HG02943 (cell line): ENCODE results near the gene SLC29A4.
"Not testable (repeated sequence)": the region's sequence is repeated elsewhere in the genome, so short reads cannot be mapped to it uniquely, and the experiment has no call there.

Source experiments
- ATAC-seq: cut with Tn5 transposase; IDR thresholded peaks from one replicate; pipeline ENCODE4 v1.9.1; 2021; ENCODE audit warnings: mild to moderate bottlenecking, low read depth, moderate library complexity; ENCODE audit not compliant: unreplicated experiment

Gene SLC29A4

DNA sequence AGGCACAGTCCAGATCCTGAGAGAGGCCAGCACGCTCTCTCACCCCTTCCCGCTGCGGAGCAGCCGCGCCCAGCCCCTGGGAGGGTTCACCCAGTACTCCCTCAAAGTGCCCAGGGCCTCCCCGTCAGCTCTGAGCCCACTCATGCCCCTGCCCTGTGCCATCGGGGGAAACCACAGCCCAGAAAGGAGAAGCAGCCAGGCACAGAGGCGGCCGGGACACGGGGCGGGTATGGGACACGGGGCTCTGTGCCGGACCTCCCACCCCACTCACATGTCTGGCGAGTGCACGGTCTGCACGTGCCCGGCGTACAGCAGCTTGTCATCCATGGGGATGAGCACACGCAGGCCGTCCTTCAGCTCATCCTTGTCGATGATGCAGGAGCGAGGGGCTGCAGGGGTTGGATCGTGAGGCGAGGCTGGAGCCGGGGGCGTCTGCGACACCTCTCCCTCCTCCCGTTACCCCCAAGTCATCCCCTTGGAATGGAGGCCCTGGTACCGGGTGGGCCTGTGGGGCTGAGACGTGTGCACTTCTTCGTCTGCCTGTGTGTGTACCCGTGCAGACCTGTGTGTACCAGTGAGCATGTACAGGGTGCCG lies 38.2 kb downstream of the SLC29A4 start:
- ATAC-seq = no peak

DNA sequence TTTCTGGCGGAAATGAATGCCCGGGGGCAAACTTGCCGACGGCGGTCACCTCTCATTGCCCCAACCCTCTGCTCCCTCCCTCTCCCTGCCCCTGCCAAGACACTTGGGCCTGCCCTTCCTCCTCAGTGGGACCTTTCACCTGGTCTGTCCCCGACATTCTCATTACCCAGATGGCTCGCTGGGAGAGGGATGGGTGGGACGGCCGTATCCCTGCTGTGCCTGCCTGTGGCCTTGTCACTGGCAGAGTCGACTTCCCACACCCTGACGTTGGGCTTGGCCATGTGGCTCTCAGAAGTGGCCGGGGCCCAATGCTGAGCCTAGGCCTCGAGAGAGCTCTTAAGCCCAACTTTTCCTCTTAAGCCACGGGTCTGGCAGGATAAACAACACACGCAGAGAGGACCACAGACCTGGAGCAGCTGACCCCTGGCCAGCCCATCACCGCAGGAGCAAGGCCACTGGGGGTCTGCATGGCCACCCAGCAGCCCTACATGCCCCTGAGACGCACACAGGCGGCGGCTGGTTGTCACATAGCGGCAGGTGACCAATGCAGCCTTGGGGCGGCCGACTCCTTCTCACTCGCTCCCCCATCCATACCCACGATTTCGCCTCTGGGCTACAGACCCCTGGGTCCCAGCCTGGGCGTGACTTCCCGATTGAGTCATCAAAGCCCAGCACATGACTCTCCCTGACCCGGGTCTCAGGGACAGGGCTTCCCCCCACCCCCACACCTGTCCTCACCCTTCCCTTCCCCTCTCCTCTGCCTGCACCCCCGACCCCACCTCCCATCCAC lies 40.1 kb downstream of the SLC29A4 start:
- no peak for ATAC-seq

DNA sequence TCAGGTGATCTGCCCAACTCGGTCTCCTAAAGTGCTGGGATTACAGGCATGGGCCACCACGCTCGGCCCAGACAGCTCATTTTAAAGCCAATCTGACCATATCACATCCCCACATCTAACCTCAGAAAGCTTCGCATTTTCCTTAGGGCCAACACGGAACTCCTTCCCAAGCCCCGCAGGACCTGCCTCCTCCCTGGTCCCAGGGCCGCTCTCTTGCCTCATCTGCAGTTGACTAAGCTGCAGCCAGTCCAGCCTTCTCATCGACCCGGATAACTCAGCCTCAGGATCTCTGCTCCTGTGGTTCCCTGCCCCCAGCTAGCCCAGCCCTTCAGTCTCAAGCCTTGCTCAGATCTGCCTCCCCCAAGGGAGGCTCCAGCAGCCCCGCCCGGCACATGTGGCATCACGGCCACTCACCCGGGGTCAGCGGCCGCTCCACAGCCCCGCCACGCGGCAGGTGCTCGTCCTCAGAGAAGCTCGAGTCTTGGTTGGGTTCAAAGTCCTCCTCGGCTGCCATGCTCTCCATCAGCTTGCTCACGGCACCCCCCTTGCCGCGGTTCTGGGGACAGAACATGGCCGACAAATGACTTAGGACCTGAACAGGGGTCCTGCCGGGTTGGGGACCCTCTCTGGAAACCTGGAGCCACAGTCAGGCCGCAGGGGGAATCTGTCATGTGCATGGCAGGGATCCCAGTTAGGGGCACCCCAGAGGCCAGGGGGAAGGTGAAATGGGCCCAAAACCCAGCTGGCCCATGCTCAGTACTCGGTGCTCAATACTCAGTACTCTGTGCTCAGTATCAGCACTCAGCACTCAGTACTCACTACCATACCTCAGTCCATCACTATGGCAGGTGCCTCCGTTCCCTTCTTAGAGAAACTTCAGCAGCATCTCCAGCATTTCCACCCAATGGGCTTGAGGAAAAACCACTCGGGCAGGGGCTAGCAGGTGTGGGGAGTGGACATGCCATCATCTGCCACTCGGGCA lies 41.3 kb downstream of the SLC29A4 start:
- ATAC-seq = not testable (repeated sequence)

DNA sequence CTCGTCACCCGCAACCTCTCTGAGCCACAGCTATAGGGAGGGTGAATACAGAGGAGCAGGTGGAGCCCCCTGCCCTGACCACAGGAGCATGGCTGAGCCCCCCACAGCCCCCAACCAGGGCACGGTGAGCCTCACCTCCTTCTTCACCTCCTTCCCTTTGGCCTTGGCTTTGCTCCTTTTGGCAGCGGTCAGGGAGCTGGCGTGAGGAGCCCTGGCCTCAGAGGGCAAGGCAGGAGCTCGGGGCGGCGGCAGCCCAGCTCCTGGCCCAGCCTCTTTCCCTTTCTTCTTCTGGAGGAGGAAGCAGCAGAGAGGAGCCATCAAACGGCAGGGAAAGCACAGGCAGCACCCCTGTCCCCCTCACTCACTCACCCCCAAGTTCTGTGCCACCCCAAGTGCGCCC lies 42.2 kb downstream of the SLC29A4 start:
- ATAC-seq = no peak

DNA sequence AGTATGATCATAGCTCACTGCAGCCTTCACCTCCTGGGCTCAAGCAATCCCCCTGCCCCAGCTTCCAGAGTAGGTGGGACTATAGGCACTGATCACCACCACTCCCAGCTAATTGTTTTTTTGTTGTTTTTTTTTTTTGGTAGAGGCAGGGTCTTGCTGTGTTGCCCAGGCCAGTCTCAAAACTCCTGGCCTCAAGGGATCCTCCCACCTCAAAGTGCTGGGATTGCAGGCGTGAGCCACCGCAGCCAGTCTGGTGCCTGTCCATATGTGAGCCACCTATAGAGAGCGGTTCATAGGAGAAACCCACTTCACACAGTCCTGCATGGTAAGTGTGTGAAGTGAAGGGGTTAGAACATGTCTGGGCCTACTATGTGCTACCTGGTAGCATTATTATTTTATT lies 47.5 kb downstream of the SLC29A4 start:
- ATAC-seq = no peak

DNA sequence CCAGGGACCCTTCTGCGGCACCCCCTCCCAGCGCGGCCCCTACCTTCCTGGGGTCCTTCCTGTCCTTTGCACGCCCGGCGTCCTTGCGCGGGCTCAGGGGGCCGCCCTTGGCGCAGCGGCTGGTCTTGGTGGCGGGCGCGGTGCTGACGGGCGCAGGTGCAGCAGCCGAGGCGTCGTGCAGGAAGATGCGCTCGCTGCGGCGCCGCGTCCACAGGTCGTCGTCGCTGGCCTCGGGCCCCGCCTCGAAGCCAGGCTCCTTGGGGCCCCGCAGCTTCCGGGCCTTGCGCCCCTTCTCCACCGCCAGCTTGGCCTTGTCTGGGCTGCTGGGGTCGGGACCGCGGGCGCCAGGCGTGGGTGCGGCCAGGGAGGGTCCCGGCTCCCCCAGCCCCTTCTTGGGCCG lies 49.8 kb downstream of the SLC29A4 start:
- ATAC-seq = no peak

DNA sequence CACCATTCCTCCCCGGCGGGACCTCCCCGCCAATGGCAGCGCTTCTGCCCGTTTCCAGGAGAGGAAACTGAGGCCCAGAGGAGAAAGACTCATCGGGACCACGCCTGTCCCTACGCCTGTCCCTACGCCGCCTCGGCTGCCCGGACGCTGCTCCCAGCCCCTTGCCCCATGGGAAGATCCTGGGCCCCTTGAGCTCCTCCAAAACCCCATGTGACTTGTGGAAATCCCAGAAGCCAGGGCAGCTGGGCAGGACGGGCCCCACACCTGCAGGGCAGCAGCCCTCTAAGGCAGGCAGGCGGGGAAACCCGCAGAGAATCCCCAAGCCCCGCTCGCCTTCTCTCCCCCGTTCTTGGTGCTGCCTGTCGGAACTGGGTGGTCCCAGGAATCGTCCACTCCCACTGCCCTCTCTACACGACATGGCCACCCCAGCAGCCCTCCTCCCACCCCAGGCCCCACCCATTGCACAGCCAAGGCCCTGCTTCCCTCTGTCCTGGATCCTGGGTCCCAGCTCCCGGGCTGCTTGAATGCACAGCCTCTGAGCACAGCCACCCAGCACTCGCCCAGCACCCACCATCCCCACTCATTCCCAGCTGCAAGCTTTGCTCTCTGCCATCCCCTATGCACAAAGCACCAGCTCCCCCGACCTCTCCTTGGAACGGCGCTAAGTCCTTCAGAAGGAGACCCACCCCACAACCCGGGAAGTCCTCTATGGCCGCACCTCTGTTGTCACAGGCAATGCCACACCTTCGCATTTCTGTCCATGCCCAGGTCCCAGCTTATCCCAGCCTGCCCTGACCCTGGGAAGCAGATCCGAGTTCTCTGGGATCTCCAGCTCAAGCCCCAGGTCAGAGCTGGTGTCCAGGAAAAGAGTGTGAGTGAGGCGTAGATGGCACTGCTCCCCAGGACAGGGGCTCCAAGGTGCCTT lies 50.6 kb downstream of the SLC29A4 start:
- no peak for ATAC-seq

DNA sequence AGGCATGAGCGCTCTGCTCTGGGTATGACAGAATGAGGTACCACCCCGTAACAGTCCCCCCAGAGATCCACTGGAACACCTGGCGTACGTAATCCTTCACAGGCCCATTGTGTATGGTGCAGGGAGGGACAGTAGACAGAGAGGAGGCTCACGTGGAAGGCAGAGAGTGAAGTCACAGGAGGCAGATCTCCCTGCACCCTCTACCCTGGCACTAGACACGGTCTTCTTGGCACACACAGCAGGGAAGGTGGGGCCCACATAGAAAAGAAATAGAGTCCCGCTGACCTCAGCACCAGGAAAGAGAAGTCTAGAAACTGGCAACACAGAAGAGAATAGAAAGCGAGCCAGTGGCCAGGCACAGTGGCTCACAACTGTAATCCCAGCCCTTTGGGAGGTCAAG lies 51.9 kb downstream of the SLC29A4 start:
- ATAC-seq = no peak

DNA sequence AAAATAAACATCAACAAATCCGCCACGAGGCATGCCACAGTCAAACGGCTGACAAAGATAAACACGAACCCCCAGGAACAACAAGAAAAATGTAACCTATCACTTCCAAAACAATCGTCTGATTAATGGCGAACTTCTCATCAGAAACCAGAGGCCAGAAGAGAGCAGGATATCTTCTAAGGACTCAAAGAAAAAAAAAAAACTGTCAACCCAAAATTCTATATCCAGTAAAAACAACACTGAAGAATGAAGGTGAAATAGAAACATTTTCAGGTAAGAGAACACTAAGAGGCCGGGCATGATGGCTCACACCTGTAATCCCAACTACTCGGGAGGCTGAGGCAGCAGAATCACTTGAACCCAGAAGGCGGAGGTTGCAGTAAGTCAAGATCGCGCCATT lies 54.3 kb downstream of the SLC29A4 start:
- no peak for ATAC-seq

DNA sequence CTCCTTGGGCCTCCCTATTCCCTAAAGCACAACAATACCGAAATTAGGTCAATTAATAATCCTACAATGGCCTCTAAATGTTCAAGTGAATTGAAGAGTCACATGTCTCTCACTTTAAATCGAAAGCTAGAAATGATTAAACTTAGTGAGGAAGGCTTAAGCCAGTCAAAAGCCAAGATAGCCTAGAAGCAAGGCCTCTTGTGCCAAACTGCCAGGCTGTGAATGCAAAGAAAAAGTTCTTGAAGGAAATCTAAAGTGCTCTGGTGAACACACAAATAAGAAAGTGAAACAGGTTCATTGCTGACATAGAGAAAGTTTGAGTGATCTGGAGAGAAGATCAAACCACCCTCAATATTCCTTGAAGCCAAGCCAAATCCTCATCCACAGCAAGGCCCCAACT lies 57.2 kb downstream of the SLC29A4 start:
- no peak for ATAC-seq

DNA sequence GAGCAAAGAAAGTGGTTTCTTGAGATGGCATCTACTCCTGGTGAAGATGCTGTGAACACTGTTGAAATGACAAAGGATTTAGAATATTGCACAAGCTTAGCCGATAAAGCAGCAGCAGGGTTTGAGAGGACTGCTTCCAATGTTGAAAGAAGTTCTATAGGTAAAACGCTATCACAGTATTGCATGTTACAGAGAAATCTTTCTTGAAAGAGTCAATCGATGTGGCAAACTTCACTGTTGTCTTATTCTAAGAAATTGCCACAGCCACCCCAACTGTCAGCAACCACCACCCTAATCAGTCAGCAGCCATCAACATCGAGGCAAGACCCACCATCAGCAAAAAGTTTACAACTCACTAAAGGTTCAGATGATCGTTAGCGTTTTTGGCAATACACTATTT lies 59.9 kb downstream of the SLC29A4 start:
- ATAC-seq = no peak

DNA sequence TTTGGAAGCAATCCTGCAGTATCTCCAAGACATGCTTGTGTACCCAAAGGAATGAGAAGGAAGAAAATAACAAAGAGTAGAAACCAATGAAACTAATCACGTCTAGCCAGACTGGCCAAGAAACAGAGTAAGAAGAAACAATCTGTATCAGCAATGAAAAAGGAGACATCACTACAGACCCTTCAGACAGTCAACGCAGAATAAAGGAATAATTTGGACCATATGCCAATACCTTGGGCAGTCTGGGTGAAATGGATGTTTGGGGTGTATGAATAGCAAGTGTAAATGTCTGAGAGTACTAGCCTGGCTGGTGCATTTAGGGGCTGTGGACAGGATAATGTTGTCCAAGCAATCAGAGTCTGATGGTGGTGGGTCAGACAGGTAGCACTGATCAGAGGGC lies 61.1 kb downstream of the SLC29A4 start:
- no peak for ATAC-seq

DNA sequence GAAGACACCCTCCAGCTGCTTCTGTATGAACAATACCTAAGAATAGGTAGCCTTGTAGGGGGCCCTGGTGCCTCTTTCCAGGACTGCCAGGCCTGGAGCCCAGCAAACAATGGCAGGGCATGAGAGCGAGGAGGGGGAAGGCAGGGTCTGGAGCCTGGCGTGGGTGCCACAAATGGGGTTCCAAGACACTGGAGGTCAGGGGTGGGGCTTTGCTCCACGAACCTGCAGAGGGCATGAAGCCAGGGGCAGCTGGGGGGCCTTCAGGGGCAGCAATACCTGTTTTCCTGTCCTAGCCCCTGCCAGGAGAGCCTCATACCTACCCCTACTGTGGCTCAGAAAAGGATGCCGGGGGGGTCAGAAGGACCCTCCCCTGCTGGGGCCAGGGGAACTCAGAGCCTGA lies 61.6 kb downstream of the SLC29A4 start:
- no peak for ATAC-seq

DNA sequence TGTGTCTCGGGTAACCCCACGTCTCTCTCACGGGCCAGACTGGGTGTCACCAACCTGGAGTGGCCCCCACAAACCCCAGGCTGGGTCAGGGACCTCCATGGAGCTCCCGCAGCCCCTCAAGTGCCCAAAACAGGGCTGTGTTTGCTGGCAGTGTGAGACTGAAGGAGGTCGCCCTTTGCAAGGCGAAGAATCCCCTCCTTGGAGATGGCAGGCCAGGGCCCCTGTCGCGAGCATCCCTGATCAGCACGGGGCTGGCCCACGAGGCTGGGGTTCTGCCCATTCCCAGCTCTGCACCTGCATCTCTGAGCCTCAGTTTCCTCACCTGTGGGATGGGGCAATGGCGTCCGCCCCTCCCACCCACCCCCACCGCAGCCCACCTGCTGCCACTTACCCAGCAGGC lies 62.4 kb downstream of the SLC29A4 start:
- ATAC-seq = no peak

DNA sequence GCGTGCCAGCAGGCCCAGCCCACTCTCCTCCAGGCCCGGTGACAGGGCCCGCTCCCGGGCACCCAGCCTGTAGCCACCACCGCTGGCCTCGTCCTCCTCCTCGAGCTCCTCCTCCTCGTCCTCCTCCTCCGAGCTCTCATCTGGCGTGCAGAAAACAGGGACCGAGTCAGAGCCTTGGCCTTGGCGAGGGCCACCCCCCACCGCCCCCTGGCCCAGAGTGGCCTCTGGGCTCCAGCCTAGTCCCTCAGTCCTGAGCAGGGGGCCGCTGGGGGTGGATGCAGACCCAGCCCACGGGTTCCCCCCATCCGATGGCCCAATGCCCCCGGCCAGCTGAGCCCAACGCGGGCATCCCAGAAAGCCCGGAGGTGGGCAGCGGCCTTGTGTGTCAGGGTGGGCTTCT lies 62.9 kb downstream of the SLC29A4 start:
- ATAC-seq = no peak

DNA sequence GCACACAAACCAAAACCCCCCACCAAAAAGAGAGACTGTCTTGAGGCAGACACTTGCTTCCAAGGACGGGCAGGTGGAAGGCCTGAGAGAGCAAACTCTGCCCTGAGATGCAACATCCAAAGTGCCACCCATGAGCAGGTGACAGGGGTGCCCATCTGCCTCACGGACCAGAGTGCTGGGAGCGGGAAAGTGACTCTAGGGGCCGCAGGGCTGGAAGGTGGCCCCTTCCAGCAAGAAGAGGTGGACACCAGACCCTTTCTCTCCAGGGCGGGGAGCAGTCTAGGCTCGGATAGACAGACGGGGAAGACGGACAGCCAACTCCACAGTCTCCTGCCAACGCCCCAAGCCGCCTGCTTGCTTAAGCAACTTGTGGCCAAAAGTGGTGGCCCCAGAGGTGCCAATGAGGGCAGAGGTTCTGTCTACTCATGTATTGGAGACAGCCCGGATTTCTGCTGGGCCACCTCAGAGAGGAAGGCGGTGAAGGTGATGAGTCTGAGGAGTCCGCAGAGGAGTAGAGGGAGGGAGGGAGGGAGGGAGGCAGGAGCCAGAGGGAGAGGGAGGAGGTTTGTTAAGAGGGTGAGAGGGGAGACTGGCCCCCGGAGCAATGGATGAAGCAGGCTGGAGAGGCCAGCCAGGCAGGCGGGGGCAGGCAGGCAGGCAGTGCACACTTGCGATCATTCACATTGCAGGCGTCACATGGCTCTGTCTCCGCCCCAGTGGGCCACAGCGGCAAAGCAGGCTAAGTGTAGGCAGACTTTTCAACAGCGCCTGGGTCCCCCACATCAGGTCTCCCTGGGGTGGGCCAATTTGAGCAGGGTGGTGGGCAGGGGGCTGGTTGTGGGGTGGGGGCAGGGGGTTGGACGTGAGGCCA lies 65.6 kb downstream of the SLC29A4 start:
- ATAC-seq = no peak

DNA sequence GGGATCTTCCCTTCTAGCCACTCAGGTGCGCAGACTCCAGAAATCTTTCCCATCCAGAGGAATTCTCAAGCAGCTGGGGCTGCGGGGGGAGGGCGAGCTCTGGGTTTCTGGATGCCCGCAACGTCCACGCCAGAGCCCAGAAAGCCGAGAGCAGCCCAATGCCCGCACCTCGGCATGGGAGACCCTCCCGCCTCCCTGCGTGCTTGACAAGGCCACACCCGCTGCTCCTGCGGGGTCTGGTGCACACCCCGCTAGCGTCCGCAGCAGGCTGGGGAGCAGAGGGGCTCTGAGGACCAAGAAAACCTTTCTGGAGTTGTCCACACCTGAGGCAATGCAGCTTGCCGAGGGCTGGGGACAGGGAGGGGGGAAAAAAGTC lies 66.2 kb downstream of the SLC29A4 start:
- ATAC-seq = no peak

DNA sequence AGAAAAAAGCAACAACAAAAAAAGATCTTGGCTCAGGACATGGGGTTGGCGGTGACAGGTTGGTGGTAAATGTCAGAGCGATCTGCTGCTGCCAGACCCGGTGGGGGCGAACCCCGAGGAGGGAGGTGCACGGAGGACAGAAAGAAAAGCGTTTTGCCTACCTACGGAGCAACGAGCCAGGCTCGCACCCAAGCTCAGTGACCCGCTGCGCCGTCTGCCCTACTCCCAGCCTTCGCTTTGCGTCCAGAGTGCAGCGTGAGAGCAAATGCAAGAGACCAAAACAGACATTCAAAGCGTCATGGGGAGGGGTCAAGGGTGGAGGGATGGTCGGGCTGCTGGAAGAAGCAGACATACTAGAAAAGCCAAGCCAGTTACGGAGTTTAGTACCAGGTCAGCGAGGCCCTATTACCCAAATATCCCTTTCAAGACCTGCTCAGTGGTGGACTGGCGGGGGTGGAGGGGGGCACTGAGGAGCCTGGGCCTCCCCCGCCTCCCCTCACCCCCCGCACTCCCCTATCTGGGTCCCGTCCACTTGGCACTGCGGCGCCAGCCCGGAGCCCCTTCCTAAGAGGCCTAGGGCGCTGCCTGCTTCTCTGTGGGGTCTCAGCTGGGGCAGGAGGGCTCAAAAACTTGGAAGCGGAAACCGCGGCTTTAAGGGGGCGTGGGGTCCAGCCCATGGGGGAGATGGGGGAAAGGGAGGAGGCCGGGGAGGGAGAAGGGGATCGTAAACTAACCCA lies 66.9 kb downstream of the SLC29A4 start:
- ATAC-seq = no peak

DNA sequence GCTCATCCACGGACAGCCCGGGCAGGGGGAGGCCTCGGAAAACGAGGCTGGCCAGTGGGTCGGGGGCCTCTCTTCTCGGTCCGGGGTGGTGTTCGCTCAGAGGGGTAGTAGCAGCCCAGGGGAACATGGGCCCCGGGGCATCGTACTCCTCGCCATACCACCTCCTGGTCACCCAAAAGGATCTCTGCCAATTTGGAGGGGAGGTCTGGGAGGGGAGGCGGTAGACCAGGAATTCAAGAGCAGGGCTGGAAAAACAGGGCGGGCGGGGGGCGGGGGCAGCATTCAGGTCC lies 67.4 kb downstream of the SLC29A4 start:
- no peak for ATAC-seq
